HCT116 (cell line): ENCODE measurements around the gene UNC45A. TPM values are rescaled to one million over a fixed set of nuclear protein-coding genes. Genes with fewer than 3 reads are reported as not detected.

ENCODE experiments used
- ATAC-seq: fragments of 200-7000 bp; cut with Tn5 transposase; 2 replicates; pipeline ENCODE4 v1.9.1; 2020; ENCODE audit warnings: mild to moderate bottlenecking, moderate library complexity
- BruUV-seq: library from RNA; stranded (reverse); fragments of 400-500 nt; replicated peaks from 2 replicates; lab custom pipeline; 2021; lab: Mats Ljungman, UMichigan
- CTCF ChIA-PET: fragments of 300-600 bp; sonication (Branson Sonifier 250); formaldehyde crosslinking; loops from one replicate; lab custom pipeline; 2021; ENCODE audit warnings: antibody characterized with exemption; lab: Charles Lee
- POLR2A ChIA-PET: fragments of 300-600, 350-600 bp; sonication (Branson Sonifier 250); formaldehyde crosslinking; loops from one replicate; lab custom pipeline; 2021; ENCODE audit warnings: antibody characterized with exemption; lab: Charles Lee
- RAD21 ChIA-PET, 2 experiments: fragments of 300-600 bp; sonication (Branson Sonifier 250); formaldehyde crosslinking; loops; one replicate each; lab custom pipeline; 2023; ENCODE audit warnings: low total read pairs in 2 of 2; ENCODE audit not compliant: uncharacterized antibody in 2 of 2, unreplicated experiment in 2 of 2, low non-redundant PET in 1 of 2; lab: Charles Lee
- DNase-seq: peaks from one replicate; pipeline ENCODE4 v3.0.0-alpha.2; 2010; ENCODE audit warnings: low read depth, low spot score
- H2AFZ ChIP-seq: fragments of 200-600 bp; shearing (Covaris generic), sonication (generic); 2 replicates; pipeline ENCODE4 v1.6.1; 2017; ENCODE audit warnings: low read depth, mixed run types, mixed read lengths, antibody characterized with exemption, low read length; ENCODE audit not compliant: poor library complexity, severe bottlenecking
- H3K27ac ChIP-seq: 2 replicates; pipeline ENCODE4 v1.5.1; 2012; ENCODE audit warnings: low read depth, low read length
- H3K27me3 ChIP-seq: fragments of 200-600 bp; sonication (generic); 2 replicates; pipeline ENCODE4 v1.6.1; 2016; ENCODE audit warnings: mixed run types, low read length, mixed read lengths; ENCODE audit not compliant: insufficient read depth
- H3K36me3 ChIP-seq, 2 experiments: fragments of 200-500 bp in 1 of 2; fragments of 200-600 bp in 1 of 2; sonication (Bioruptor generic) in 1 of 2; sonication (generic) in 1 of 2; 2 replicates each; pipeline versions ENCODE4 v1.5.1 to v1.6.1; 2014 to 2016; ENCODE audit warnings: low read length in 2 of 2, inconsistent platforms in 1 of 2, mixed read lengths in 1 of 2, mixed run types in 1 of 2; ENCODE audit not compliant: insufficient read depth in 2 of 2, control insufficient read depth in 1 of 2
- H3K4me1 ChIP-seq, 2 experiments: fragments of 200-600 bp in 1 of 2; sonication (generic) in 1 of 2; 2 replicates each; pipeline versions ENCODE4 v1.5.1 to v1.6.1; 2012 to 2017; ENCODE audit warnings: low read length in 2 of 2, inconsistent platforms in 1 of 2, mild to moderate bottlenecking in 1 of 2, mixed read lengths in 1 of 2, mixed run types in 1 of 2, moderate library complexity in 1 of 2; ENCODE audit not compliant: insufficient read depth in 2 of 2, control insufficient read depth in 1 of 2
- H3K4me2 ChIP-seq: fragments of 200-600 bp; sonication (generic); 2 replicates; pipeline ENCODE4 v1.6.1; 2017; ENCODE audit warnings: mixed run types, low read length, mixed read lengths
- H3K4me3 ChIP-seq, 2 experiments: fragments of 200-600 bp in 1 of 2; sonication (generic) in 1 of 2; replicated peaks in 1 of 2; 2 replicates each; pipeline ENCODE4 v1.5.1; 2011 to 2016; ENCODE audit warnings: low read length in 2 of 2, control low read depth in 1 of 2, low read depth in 1 of 2, mild to moderate bottlenecking in 1 of 2, mixed read lengths in 1 of 2, mixed run types in 1 of 2
- H3K79me2 ChIP-seq: fragments of 200-600 bp; sonication (generic); 2 replicates; pipeline ENCODE4 v1.6.1; 2017; ENCODE audit warnings: mild to moderate bottlenecking, mixed run types, low read length, moderate library complexity, mixed read lengths; ENCODE audit not compliant: insufficient read depth
- H3K9ac ChIP-seq: fragments of 200-600 bp; sonication (generic); 2 replicates; pipeline ENCODE4 v1.6.1; 2016; ENCODE audit warnings: low read length, mixed read lengths
- H3K9me2 ChIP-seq: fragments of 200-600 bp; sonication (generic), shearing (Covaris generic); 2 replicates; pipeline ENCODE4 v1.6.1; 2017; ENCODE audit warnings: mixed run types, mild to moderate bottlenecking, moderate library complexity; ENCODE audit not compliant: insufficient read depth
- H3K9me3 ChIP-seq, 2 experiments: fragments of 200-500 bp in 1 of 2; fragments of 200-600 bp in 1 of 2; sonication (Bioruptor generic) in 1 of 2; sonication (generic) in 1 of 2; 2 replicates each; pipeline ENCODE4 v1.6.1; 2014 to 2017; ENCODE audit warnings: low read length in 2 of 2, mixed read lengths in 2 of 2, inconsistent platforms in 1 of 2, low read depth in 1 of 2, mild to moderate bottlenecking in 1 of 2, mixed run types in 1 of 2, moderate library complexity in 1 of 2; ENCODE audit not compliant: control insufficient read depth in 1 of 2, insufficient read depth in 1 of 2
- H4K20me1 ChIP-seq: fragments of 200-600 bp; sonication (generic), shearing (Covaris generic); 2 replicates; pipeline ENCODE4 v1.6.1; 2017; ENCODE audit warnings: mixed run types, mild to moderate bottlenecking, moderate library complexity; ENCODE audit not compliant: insufficient read depth
- CBX3 ChIP-seq: IDR thresholded peaks from 2 replicates; pipeline ENCODE4 v1.6.1; 2012; ENCODE audit warnings: low read depth
- CEBPB ChIP-seq: IDR thresholded peaks from 2 replicates; pipeline ENCODE4 v1.6.1; 2012; ENCODE audit warnings: low read depth
- JUND ChIP-seq: IDR thresholded peaks from 2 replicates; pipeline ENCODE4 v1.6.1; 2012
- YY1 ChIP-seq: IDR thresholded peaks from 2 replicates; pipeline ENCODE4 v1.6.1; 2011; ENCODE audit warnings: low read length, low read depth, moderate library complexity, mild to moderate bottlenecking; ENCODE audit not compliant: insufficient replicate concordance; ENCODE audit errors: extremely low read depth
- intact Hi-C: fragments of 100-400 bp; cut with micrococcal nuclease; formaldehyde crosslinking; loops from 2 replicates; pipeline ENCODE4 v1.10.0; 2022
- total RNA-seq: library from RNA; stranded (reverse); gene quantifications from one replicate; pipeline ENCODE4 v1.2.1, GENCODE V29; 2021; ENCODE audit not compliant: unreplicated experiment
- TF ChIP-seq, protein P1 (sequence below), 3 experiments: fragments of 200-600 bp in 1 of 3; sonication (generic) in 1 of 3; IDR thresholded peaks in 2 of 3; conservative IDR thresholded peaks in 1 of 3; 2 replicates each; pipeline ENCODE4 v1.5.1; 2012 to 2017; ENCODE audit warnings: low read depth in 2 of 3, low read length in 2 of 3, antibody characterized with exemption in 1 of 3, borderline replicate concordance in 1 of 3, control low read depth in 1 of 3, mild to moderate bottlenecking in 1 of 3, mixed read lengths in 1 of 3, mixed run types in 1 of 3, moderate library complexity in 1 of 3; ENCODE audit not compliant: insufficient read depth in 1 of 3
- TF ChIP-seq, protein P2 (sequence below): IDR thresholded peaks from 2 replicates; pipeline ENCODE4 v1.6.1; 2012; ENCODE audit warnings: low read depth

Gene UNC45A
- total RNA-seq, 1 experiment from 2014 or later = 95.4 TPM

DNA sequence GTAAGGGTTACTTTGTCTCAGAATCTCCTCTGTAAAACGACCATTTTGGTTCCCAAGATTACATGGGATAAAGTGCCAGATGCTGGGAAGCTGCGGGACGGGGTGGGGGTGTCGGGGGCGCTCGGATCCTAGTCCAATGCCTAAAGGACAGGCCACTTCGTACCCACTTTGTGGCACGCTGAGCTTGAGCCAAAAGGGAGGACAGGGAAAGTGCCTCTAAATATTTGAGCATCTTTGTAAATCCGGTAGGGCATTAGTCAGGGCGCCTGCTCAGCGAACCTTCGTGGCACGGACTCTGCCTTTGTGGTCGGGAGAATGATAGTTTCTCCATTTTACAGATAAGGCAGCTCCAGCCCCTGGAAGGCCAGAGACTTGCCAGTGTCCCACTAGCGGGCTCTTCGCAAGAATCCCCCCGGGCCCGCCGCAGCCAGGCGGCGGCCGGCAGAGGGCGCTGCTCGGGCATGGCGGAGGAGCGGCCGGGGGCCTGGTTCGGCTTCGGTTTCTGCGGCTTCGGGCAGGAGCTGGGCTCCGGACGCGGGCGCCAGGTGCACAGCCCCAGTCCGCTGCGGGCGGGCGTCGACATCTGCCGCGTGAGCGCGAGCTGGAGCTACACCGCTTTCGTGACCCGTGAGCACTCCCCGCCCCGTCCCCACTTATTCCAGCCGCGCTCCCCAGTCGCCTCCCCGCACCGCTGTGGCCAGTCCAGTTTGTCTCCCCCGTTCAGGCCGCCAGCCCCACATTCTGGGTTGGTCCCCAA, 21.4 kb downstream of the UNC45A start:
- ChIA-PET RAD21 (no interaction called here), POLR2A (no interaction called here), CTCF (interaction anchor here (4.0 kb wide), 1 partner anchor 23 kb away, joined by 35 read pairs; the partner anchor contains the start of genes HDDC3 and UNC45A)
- Histone ChIP-seq H3K27me3 (no peaks in the 10 kb centered on the region), H3K36me3 (peaks cover 5 to 18% of the 10 kb centered on the region in 2 experiments), H3K79me2 (peaks cover 24% of the 10 kb centered on the region), H3K4me3 (peak overlapping the region; percentile 71 to 75), H4K20me1 (no peaks in the 10 kb centered on the region), H3K9me2 (no peaks in the 10 kb centered on the region), H3K4me1 (peaks cover 11 to 23% of the 10 kb centered on the region in 2 experiments), H3K4me2 (peak overlapping the region; percentile 93), H3K9ac (peak overlapping the region; percentile 97), H3K27ac (peak overlapping the region; percentile 97), H3K9me3 (no peaks in the 10 kb centered on the region), H2AFZ (no peak overlapping the region)
- no peak for TF ChIP-seq CEBPB
- TF ChIP-seq, protein P1, sequence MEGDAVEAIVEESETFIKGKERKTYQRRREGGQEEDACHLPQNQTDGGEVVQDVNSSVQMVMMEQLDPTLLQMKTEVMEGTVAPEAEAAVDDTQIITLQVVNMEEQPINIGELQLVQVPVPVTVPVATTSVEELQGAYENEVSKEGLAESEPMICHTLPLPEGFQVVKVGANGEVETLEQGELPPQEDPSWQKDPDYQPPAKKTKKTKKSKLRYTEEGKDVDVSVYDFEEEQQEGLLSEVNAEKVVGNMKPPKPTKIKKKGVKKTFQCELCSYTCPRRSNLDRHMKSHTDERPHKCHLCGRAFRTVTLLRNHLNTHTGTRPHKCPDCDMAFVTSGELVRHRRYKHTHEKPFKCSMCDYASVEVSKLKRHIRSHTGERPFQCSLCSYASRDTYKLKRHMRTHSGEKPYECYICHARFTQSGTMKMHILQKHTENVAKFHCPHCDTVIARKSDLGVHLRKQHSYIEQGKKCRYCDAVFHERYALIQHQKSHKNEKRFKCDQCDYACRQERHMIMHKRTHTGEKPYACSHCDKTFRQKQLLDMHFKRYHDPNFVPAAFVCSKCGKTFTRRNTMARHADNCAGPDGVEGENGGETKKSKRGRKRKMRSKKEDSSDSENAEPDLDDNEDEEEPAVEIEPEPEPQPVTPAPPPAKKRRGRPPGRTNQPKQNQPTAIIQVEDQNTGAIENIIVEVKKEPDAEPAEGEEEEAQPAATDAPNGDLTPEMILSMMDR (IDR thresholded peaks at IDR 0.05 in 2 of 3, conservative IDR thresholded peaks at IDR 0.05 in 1 of 3; ENCODE audit: borderline replicate concordance in 1 of 3, insufficient read depth in 1 of 3, low read depth in 2 of 3, low read length in 2 of 3) = peak in 2 of 3 experiments; percentile 35 to 45; a peak in 4 of 6 replicates
- ATAC-seq (no peak), DNase-seq (no peak)
- intact Hi-C loops = no loop called here
- BruUV-seq = no TSS peak

DNA sequence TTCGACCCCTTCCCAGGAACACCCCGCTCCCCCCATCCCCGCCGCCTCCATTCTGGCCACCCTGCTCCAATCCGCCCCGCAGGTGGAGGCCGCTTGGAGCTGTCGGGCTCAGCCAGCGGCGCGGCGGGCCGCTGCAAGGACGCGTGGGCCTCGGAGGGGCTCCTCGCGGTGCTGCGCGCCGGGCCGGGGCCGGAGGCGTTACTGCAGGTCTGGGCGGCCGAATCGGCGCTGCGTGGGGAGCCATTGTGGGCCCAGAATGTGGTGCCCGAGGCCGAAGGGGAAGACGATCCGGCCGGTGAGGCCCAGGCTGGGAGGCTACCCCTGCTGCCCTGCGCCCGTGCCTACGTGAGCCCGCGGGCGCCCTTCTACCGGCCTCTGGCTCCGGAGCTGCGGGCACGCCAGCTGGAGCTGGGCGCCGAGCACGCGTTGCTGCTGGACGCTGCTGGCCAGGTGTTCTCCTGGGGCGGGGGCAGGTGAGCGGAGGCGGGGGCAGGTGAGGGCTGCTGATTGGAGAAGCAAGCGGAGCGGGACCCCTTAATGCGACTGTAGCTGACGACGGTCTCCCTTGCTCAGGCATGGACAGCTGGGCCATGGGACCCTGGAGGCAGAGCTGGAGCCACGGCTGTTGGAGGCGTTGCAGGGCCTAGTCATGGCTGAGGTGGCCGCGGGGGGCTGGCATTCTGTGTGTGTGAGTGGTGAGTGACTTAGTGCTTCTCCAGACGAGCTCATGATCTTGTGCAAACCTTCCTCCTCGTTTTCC, 22.1 kb downstream of the UNC45A start:
- Histone ChIP-seq H3K4me1 (peaks cover 11 to 23% of the 10 kb centered on the region in 2 experiments), H3K27ac (no peak overlapping the region; the same call in 1 of the 2 replicates), H3K9me3 (no peaks in the 10 kb centered on the region), H3K4me2 (no peak overlapping the region), H3K27me3 (no peaks in the 10 kb centered on the region)
- CTCF ChIA-PET = interaction anchor here (1.1 to 4.0 kb wide), 2 partner anchors 24 to 25 kb away, joined by 6 to 35 read pairs; partner anchors contain the start of genes HDDC3 and UNC45A
- RAD21 ChIA-PET = no interaction called here
- ATAC-seq = no peak
- TF ChIP-seq, protein P2, sequence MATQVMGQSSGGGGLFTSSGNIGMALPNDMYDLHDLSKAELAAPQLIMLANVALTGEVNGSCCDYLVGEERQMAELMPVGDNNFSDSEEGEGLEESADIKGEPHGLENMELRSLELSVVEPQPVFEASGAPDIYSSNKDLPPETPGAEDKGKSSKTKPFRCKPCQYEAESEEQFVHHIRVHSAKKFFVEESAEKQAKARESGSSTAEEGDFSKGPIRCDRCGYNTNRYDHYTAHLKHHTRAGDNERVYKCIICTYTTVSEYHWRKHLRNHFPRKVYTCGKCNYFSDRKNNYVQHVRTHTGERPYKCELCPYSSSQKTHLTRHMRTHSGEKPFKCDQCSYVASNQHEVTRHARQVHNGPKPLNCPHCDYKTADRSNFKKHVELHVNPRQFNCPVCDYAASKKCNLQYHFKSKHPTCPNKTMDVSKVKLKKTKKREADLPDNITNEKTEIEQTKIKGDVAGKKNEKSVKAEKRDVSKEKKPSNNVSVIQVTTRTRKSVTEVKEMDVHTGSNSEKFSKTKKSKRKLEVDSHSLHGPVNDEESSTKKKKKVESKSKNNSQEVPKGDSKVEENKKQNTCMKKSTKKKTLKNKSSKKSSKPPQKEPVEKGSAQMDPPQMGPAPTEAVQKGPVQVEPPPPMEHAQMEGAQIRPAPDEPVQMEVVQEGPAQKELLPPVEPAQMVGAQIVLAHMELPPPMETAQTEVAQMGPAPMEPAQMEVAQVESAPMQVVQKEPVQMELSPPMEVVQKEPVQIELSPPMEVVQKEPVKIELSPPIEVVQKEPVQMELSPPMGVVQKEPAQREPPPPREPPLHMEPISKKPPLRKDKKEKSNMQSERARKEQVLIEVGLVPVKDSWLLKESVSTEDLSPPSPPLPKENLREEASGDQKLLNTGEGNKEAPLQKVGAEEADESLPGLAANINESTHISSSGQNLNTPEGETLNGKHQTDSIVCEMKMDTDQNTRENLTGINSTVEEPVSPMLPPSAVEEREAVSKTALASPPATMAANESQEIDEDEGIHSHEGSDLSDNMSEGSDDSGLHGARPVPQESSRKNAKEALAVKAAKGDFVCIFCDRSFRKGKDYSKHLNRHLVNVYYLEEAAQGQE = no peak
- TF ChIP-seq JUND (no peak), CBX3 (no peak), YY1 (no peak)
- TF ChIP-seq, all 23 proteins: peak for 0
- DNase-seq = no peak
- peaks cover 6 to 18% of the 10 kb centered on the region in 2 experiments for H3K36me3 ChIP-seq
- H3K79me2 ChIP-seq = peaks cover 24% of the 10 kb centered on the region
- H4K20me1 ChIP-seq = no peaks in the 10 kb centered on the region
- H3K4me3 ChIP-seq = no peak overlapping the region
- BruUV-seq = no TSS peak
- H3K9me2 ChIP-seq = no peaks in the 10 kb centered on the region
- H3K9ac ChIP-seq = no peak overlapping the region
- POLR2A ChIA-PET = no interaction called here
- H2AFZ ChIP-seq = no peak overlapping the region
- intact Hi-C loops = no loop called here
